Dermis microvascular lymphatic vessel endothelial cell (primary cell): ENCODE measurements around the gene ZBTB17. TPM values are rescaled to one million over a fixed set of nuclear protein-coding genes. Genes with fewer than 3 reads are reported as not detected.
A peak's percentile ranks its signal among the peaks of the same experiment; 100 is the strongest.
"Not testable (repeated sequence)": the region's sequence is repeated elsewhere in the genome, so short reads cannot be mapped to it uniquely, and the experiment has no call there.

ENCODE experiments used
- DNase-seq, 2 donors: peaks; one replicate each; pipeline versions ENCODE4 v3.0.0 to v3.0.0-alpha.2; 2010; ENCODE audit warnings: low read depth in 2 of 2
- total RNA-seq: library from RNA; depleted of rRNA; stranded (reverse); fragments of >200 nt; gene quantifications from 2 replicates; pipeline ENCODE4 v1.2.1, GENCODE V29; 2014

The ZBTB17 gene
- total RNA-seq, 1 donor from 2014 or later, result 33.5 TPM

GRCh38 chr1:15935056-15935950, 40.6 kb downstream of the ZBTB17 start:
- DNase-seq, result no peak

GRCh38 chr1:15934211-15935055, 41.5 kb downstream of the ZBTB17 start:
- DNase-seq, result no peak

GRCh38 chr1:15933684-15934083, 42.2 kb downstream of the ZBTB17 start:
- DNase-seq, result no peak

GRCh38 chr1:15932612-15933011, 43.3 kb downstream of the ZBTB17 start:
- no peak for DNase-seq

GRCh38 chr1:15931884-15932283, 44.0 kb downstream of the ZBTB17 start:
- no peak for DNase-seq

- DNase-seq, result no peak
Measured at GRCh38 chr1:15931401-15931800, 44.5 kb downstream of the ZBTB17 start.

GRCh38 chr1:15928971-15929965, 46.6 kb downstream of the ZBTB17 start:
- no peak for DNase-seq

- not testable (repeated sequence) for DNase-seq
Measured at GRCh38 chr1:15926448-15926847, 49.5 kb downstream of the ZBTB17 start.

GRCh38 chr1:15923241-15923640, 52.7 kb downstream of the ZBTB17 start:
- peak in 1 of 2 donors; percentile 51 for DNase-seq

- no peak for DNase-seq
Measured at GRCh38 chr1:15918962-15919715, 56.8 kb downstream of the ZBTB17 start.

- DNase-seq, result no peak
Measured at GRCh38 chr1:15916916-15917315, 59.0 kb downstream of the ZBTB17 start.

- no peak for DNase-seq
Measured at GRCh38 chr1:15916417-15916816, 59.5 kb downstream of the ZBTB17 start.

GRCh38 chr1:15915991-15916390, 59.9 kb downstream of the ZBTB17 start:
- DNase-seq, result peak in 1 of 2 donors; percentile 5

- not testable (repeated sequence) for DNase-seq
Measured at GRCh38 chr1:15913607-15914006, 62.3 kb downstream of the ZBTB17 start.

- no peak for DNase-seq
Measured at GRCh38 chr1:15911927-15912326, 64.0 kb downstream of the ZBTB17 start.

- no peak for DNase-seq
Measured at GRCh38 chr1:15911141-15911540, 64.8 kb downstream of the ZBTB17 start.

GRCh38 chr1:15908597-15908996, 67.3 kb downstream of the ZBTB17 start:
- DNase-seq, result no peak

GRCh38 chr1:15902882-15903281, 73.0 kb downstream of the ZBTB17 start:
- peak in 1 of 2 donors; percentile 24 for DNase-seq

GRCh38 chr1:15900662-15901279, 75.1 kb downstream of the ZBTB17 start:
- DNase-seq, result no peak

- DNase-seq, result no peak
Measured at GRCh38 chr1:15899266-15899665, 76.6 kb downstream of the ZBTB17 start.
